GM19193 (cell line): ENCODE data around the gene PPP4R2.

ENCODE experiments used
- POLR2A ChIP-seq: IDR thresholded peaks from 4 replicates; pipeline ENCODE4 v1.6.1; 2011; ENCODE audit not compliant: insufficient read depth, insufficient read length; ENCODE audit errors: extremely low read depth

Gene PPP4R2

GRCh38 chr3:72969766-72970165 lies 26.8 kb upstream of the PPP4R2 start:
- no peak for TF ChIP-seq POLR2A

- no peak for TF ChIP-seq POLR2A
These were observed 25.7 kb upstream of the PPP4R2 start for GRCh38 chr3:72970942-72971341.

DNA sequence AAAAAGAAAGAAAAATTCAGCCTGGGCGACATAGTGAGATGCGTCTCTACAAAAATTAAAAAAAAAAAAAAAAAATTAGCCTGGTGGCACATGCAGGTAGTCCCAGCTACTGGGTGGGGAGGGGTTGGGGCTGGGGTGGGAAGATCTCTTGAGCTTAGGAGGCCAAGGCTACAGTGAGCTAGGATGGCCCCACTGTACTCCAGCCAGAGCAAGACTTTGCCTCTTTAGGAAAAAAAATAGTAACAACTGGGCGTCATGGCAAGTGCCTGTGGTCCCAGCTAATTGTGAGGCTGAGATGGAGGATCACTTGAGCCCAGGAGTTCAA lies 23.9 kb upstream of the PPP4R2 start:
- no peak for TF ChIP-seq POLR2A

DNA sequence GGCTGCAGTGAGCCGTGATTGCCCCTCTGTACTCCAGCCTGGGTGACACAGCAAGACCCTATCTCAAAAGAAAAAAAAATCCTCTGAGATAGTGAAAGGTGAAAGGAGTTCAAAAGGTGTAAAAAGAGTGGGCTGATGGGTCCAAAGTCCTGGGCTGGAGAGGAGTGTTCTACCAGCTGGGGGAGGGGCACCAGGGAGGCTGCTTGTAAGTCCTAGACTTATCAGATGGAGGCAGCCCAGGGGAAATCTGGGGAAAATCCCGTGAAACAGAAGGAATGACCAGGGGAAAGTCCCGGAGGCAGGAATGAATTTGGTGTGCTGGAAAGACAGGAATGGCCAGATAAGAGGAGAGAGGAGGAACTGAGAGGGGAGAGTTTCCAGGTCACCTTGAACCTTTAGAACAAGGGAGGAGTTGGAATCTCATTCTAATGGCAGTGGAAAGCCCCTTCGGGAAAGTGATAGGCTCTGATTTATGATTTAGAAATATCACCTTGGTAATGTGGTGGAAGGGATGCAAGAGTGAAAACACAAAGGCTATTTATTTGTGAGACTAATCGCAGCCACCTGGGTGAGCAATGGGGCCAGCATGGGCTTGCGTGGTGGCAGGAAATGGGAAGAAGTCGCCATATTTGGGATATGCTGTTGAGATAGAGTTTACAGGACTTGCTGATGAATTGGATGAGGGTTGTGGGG lies 23.4 kb upstream of the PPP4R2 start:
- no peak for TF ChIP-seq POLR2A

GRCh38 chr3:72973786-72974185 lies 22.8 kb upstream of the PPP4R2 start:
- no peak for TF ChIP-seq POLR2A

GRCh38 chr3:72974956-72975355 lies 21.7 kb upstream of the PPP4R2 start:
- no peak for TF ChIP-seq POLR2A

DNA sequence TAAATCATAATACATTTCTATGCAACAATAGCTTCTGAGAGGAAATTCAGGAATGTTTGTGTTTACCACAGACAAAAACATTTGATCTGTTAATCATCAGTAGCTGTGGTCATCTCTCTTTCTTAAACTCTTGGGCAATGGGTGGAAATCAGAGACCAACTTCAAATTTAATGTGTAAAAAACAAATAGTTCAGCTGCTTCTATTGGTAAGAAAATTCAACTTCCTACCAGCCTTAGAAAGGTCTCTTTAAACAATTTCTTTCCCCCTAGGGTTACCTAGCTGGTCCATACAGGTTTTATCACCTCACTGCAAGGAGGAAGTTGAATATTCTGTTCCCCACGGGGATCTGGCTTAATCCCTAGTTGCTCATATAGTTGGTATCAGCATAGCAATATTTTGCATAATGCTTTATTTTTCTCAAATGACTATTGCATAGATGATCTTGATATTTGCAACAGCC lies 20.3 kb upstream of the PPP4R2 start:
- TF ChIP-seq POLR2A: no peak

DNA sequence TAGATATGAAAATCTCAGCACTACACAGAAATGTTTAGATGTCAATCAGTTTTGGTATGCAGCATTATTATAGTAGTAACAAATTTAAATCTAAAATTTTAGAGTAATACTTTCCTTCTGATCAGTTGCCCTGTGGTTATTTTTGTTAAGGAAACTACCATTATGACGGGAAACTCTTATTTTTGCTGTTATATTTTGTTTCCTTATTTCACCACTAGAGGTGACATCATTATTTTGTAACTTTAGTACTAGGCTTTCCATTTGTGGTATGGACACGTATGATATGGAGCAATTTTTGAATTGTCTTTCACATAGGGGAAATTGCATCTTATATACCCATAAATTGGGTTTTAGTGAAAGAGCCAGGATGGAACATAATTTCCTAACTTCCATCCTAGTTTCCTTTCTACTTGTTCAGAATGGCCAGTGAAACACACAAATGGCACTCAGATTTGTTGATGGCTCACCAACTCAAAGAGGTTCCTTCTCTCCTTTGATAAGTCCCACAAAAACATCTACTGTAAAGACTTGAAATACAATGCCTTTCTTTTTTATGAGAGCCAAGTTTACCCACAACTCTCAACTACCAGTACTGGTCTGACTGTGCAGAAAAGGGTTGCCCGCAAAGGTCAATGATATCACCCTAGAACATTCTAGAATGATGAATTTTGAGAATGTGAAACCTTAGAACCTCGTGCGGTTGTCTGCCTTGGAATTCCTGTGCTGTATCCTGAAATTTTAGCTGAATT lies 19.4 kb upstream of the PPP4R2 start:
- no peak for TF ChIP-seq POLR2A

GRCh38 chr3:72982609-72983366 lies 13.8 kb upstream of the PPP4R2 start:
- TF ChIP-seq POLR2A: no peak

DNA sequence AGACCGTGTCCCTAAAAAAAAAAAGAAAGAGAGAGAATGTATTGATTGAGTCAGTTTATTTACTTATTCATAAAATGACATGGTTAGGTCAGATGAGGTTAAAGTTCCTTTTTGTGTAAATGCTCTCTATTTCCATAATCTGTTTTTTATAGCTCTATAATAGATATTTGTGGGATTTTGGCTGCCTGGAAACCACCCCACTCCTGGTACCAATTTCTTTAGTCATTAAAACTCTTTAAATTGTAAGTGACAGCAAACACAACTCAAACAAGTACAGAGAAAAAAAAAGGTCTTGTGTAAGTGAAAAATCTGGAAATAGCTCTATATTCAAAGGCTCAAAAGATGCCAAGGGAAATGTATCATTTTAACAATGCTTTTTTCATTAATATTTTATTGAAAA lies 11.0 kb upstream of the PPP4R2 start:
- TF ChIP-seq POLR2A: no peak

DNA sequence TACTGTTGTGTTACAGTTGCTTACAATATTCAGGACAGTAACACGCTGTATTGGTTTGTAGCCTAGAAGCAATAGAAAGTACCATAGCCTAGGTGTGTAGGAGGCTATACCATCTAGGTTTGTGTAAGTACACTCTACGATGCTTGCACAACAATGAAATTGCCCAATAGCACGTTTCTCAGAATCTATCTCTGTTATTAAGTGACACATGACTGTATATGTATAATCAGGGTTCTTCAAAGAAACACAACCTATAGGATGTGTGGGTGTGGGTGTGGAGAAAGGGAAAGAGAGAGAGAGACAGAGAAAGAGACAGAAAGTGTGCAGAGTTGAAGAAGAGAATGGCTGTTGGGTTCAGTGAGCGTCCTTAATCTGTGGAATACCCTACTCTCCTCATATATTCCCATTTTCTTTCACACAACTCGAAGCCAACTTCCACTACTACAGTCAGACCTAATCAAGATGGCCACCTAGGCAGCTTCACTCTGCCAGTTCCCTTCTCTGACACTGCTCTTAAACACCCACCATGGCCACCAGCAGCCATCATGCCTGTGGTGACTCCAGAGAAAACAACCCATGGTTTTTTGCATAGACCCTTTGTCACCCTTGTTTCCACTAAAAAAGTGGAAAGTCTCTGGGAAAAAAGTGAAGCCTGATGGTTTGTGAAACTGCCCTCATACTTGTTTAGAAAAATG lies 5.8 kb upstream of the PPP4R2 start:
- TF ChIP-seq POLR2A: no peak

DNA sequence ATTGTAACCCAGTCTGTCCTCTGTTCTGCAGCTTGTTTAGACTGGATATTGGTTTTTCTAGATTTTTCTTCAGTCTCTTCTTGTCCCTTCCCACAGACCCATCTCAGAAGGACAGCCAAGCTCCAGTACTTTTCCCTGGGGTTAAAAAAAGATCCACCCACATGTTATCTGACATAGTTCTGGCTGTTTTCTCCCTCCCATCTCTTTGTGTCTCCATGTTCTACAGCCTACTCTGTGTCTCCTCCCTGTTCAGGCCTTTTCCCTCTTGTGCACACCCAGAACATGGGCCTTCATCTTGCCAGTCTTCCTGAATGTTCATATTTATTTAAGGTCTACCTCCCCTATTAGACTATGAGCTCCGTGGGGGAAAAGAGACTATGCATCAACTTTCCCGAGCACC lies 5.1 kb upstream of the PPP4R2 start:
- no peak for TF ChIP-seq POLR2A

DNA sequence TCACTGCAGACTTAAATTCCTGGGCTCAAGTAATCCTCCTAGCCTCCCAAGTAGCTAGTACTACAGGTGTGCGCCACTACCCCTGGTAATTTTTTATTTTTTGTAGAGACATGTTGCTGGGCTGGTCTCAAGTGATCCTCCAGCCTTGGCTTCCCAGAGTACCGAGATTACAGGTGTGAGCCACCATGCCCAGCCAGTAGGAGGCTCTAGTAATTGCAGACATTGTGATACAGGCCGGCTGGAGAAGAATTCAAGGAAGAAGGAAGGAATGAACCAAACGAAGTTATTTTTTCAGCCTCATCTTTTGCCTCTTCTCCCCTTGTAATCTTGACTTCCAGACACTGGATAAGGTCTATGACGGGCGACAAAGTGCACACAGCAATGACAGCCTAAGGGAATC lies 3.2 kb upstream of the PPP4R2 start:
- no peak for TF ChIP-seq POLR2A

- no peak for TF ChIP-seq POLR2A
These were observed 1.3 kb upstream of the PPP4R2 start for GRCh38 chr3:72995337-72995736.

DNA sequence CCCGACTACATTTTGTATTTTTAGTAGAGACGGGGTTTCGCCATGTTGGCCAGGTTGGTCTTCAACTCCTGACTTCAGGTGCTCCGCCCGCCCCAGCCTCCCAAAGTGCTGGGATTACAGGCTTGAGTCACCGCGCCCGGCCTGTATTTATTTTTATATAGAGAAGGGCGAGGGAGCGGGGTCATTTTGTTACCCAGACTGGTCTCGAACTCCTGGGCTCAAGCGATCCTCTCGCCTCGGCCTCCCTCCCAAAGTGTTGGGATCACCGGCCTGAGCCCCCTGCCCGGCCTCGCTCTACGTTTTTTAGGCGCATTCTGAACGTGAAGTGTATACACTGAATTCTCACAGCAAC lies 514 bp upstream of the PPP4R2 start:
- no peak for TF ChIP-seq POLR2A

- no peak for TF ChIP-seq POLR2A
These were observed 880 bp downstream of the PPP4R2 start for GRCh38 chr3:72997421-72997961.

- no peak for TF ChIP-seq POLR2A
These were observed 1.9 kb downstream of the PPP4R2 start for GRCh38 chr3:72998466-72998865.
